ENCODE results near the gene GLDN.
"Not testable (repeated sequence)": the region's sequence is repeated elsewhere in the genome, so short reads cannot be mapped to it uniquely, and the experiment has no call there.

The GLDN gene

DNA sequence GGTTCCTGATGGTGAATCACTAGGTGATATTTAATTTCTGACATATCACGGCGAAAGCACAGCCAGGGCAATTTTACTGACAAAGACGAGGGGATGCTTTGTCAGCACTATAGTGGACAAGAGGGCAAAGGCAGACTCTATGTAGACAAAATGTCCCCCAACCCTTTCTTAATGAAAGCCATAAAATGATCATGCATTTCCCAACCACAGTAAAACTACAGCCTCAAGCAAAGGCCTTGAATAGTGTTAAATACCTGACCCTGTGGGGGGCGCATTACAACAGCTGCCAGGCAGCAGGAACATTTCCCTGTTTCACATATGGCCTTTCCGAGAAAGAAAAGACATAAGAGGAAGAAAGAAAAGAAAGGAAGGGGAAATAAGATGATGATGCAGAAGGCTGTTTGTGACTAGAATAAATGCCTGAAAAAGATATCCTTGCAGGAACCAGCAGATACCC, 49.5 kb downstream of the GLDN start:
- no peak for DNase-seq

DNA sequence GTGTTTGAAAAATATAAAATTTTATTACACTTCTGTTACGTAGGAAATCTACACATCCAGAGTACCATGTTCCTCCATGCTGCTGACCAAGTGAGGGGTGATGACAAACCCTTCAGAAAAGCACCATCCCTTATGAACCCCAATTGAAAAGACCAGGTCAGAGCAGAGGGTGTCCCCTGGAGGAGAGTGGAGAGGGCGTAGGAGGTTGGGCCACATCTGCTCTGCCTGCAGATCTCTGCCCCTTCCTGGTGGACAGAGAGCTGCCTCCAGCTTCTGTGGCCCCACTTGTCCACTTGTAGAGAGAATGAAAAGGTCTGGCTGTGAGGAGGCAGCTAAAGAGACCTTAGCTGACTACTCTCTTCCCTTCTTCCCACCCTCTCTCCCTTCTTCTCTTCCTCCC, 55.5 kb downstream of the GLDN start:
- DNase-seq = no peak

DNA sequence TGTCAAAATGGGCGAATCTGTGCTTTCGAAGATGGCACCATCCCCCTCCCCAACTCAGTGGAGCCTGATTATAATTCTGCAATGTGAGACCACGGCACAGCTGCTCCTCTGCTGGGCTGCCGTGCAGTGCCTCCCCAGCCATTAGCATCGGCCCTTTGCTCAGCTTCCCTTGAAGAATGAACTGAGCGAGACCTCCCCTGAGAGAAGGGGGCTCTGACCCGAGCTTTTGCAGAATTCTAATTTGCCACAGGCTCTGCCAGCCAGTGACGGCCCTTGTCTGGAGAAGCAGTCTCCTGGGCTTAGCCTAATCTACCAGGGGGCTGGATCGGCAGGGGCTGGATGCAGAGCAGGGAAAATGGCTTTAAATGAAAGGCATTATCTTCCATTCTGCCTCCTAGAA, 57.2 kb downstream of the GLDN start:
- DNase-seq = no peak

DNA sequence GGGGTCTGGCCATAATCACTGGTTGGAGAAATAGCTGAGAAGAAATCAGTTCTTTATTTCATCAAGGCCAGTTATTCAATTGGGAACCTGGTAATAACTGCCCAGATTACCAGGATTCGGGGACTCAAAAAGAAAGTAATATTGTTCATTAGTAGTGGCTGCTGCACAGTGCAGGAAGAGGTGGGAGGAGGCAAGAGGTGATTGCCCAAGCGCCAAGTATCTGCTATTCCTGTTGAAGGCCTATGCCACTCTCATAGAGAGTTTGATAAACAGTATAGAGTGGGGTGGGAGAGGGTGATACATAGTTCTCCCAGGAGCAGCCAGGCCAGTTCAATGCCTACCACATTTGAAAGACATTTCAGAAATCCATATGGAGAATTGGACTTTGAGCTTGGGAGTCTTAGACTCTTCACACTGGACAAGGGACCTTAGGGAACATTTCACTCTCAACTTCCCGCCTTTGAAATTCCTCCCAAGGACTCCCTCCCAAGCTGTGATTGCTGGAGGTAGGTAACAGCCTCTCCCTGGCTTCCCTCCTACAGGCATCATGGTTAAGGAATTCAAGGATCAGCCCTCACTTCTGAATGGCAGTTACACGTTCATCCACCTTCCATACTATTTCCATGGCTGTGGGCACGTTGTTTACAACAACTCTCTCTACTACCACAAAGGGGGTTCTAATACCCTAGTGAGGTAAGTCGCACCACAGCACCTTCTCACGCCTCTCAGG, 59.8 kb downstream of the GLDN start:
- no peak for DNase-seq

DNA sequence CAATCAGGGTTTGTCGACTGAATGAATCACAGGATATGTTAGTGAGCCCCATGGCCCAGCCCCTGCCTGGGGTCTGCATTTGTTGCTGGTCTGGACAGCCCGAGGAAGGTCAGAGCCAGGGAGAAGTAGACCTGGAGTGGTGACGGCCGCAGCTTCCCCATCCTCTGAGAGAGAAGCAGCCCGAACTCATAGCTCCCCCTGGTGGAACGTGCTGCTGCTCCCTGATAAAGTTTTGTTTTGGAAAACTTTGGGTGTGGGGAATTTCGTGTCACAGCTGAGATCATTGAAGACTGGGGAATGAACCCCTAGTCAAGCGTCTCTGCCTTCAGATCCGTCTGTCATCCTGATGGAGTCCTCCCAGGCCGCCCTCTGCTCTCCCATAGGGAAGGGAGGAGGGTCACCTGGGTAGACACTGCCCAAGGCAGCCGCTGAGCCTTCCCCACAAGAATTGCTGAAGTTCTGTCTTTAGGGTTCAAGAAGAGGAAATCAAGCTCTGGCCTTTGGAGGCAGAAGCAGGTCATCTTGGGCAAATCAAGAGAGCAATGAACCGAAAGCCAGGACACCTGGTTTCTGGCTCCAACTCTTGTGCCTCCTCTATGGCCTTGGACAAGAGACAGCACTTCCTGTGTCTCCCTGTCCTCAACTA, 60.5 kb downstream of the GLDN start:
- no peak for DNase-seq

DNA sequence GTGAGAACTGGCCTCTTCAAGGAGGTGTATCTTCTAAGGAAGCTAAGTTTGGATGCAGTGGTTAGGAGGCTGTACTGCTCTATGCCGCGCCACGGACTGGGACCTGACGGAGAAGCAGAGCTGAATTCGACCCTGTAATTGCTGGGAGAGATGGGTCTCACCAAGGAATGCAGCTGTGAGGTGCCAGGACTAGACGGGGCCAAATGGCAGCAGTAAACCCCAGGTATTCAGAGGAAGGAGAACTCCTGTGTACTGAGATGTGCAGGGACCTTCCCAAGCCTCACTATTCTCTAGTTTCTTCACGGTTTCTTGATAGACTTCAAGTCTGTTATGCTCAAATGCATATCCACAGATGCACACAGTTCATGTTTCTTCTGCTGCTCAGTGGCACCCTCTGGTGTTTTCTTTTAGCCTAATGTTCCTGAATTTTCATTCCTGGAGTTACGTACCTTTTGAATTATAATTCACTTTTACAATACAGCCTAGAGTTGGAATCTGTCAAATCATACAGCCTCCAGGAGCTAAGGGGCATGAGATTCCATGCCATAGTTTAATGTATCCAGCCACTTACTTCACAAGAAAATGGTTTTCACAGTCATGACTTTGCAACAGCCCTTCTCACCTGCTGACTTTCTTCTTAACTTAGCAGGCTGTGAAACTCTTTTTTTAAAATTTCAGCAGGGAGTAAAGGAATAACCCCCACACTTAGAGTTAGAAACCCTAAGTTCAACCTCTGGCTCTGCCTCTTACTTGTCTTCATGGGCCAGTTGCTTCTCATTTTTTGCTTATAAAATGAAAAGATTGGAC, 61.8 kb downstream of the GLDN start:
- DNase-seq = no peak

DNA sequence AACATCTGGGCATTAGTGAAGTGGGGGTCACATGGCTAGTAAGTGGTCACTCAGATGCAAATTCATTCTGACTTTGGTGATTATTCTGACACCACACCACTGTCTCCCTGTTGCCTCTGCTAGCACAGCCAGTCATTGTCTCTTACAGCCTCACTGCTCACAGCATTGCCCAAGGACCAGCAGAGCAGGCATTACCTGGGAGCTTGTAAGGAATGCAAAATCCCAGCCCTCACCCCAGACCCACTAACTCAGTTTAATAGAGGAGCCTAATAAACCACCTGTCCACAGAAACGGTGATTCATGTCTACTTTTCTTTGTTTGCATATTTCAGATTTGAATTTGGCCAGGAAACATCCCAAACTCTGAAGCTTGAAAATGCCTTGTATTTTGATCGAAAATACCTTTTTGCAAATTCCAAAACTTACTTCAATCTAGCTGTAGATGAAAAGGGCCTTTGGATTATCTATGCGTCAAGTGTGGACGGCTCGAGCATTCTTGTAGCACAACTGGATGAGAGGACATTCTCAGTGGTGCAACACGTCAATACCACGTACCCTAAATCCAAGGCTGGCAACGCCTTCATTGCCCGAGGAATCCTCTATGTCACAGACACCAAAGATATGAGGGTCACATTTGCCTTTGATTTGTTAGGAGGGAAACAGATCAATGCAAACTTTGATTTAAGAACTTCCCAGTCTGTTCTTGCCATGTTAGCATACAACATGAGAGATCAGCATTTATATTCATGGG, 62.7 kb downstream of the GLDN start:
- no peak for DNase-seq

DNA sequence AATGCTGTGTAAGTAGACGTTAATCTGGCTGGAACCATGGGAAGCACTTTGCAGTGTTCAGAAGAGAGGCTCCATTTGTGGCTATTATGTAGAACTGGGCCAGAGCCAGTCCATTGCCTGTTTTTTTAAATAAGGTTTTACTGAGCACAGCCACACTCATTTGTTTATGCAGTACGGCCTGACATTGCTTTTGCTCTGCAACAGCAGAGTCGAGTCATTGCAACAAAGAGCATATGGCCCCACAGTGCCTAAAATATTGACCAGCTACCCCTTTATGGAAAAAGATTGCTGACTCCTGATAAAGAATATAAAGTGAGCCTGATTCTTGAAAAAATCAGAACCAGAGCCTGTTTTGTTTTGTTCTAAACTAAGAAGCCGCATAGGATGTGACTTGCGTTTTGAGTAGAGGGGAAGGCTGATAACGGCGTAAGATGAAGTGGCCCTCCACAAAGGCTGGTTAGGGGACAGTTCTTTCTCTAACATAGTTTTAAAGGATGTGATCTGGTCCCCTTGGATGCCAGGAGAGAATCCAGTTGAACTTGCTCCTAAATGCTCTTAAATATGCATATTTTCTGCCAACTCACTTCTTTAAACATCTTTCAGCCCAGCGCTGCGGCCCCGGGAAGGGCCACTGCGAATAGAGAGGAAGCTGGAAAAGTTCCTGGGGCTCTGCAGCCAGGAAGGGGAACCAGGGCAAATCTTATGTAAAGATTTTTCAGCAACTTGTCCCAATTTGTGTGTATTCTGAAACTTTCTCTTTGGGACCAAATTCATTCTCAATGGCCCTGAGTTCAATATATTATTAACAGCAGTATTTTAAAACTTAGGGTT, 64.5 kb downstream of the GLDN start:
- DNase-seq = no peak

DNA sequence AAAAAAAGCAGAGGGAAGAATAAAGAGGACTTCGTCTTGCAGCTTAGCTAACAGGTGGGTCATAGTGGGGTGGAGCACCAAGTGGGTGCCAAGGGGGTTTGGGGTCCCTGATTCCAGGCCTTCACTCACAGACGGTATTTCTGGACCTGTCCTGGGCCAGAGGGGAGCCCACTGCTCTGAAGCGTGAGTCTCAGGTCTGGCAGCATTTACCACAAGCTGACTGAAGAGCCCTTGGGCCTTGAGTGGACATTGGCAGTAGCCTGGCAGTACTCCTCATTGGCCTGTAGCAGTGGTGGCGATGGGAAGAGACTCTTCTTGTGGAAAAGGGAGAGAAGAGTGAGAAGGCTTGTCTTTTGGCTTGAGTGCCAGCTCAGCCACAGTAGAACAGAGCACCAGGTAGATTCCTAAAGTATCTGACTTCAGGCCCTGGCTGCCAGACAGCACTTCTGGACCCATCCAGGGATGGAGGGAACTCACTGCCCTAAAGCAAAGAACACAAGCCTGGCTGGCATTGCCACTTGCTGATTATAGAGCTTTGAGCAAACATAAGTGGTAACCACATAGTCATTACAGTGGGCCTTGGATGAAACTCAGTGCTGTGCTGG, 72.9 kb downstream of the GLDN start:
- no peak for DNase-seq

DNA sequence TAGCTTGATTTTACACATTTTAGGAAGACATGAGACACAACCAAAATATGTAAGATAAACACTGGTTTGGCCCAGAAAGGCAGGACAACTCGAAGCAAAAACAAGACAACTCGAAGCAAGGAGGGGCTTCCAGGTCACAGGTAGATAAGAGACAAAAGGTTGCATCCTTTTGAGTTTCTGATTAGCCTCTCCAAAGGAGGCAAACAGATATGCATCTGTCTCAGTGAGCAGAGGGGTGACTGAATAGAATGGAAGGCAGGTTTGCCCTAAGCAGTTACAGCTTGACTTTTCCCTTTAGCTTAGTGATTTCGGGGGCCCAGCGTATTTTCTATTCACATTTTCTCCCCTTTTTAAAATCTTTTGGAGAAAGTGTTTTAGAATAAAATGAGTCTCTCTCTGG, 74.7 kb downstream of the GLDN start:
- no peak for DNase-seq

DNA sequence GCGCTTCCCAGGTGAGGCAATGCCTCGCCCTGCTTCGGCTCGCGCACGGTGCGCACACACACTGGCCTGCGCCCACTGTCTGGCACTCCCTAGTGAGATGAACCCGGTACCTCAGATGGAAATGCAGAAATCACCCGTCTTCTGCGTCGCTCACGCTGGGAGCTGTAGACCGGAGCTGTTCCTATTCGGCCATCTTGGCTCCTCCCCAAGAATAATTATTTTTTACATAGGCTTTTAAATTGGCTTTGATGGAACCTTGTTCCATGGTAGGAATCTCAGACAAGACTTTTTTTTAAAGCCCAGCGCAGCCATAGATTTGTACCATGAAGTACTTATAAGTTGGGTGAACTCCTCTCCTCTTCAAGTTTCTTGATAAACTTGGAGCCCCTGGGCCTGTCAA, 81.6 kb downstream of the GLDN start:
- not testable (repeated sequence) for DNase-seq

DNA sequence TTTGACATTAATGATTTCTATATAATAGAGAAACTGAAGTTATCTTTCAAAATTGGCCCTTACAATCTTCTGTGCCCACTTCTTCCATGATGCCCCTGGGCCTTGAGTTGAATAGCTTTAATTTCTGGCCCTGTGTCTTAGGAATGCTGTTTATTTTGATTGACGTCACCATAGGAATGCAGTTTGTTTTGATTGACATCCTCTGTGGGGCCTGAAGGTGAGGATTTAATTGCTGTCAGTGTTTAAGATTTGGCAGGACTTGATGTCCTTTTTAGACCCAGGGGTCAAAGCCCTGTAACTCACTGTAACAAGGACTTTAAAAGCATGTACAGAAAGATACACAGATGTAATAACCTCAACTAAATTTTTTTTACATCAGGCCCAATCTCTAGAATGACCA, 83.3 kb downstream of the GLDN start:
- no peak for DNase-seq

DNA sequence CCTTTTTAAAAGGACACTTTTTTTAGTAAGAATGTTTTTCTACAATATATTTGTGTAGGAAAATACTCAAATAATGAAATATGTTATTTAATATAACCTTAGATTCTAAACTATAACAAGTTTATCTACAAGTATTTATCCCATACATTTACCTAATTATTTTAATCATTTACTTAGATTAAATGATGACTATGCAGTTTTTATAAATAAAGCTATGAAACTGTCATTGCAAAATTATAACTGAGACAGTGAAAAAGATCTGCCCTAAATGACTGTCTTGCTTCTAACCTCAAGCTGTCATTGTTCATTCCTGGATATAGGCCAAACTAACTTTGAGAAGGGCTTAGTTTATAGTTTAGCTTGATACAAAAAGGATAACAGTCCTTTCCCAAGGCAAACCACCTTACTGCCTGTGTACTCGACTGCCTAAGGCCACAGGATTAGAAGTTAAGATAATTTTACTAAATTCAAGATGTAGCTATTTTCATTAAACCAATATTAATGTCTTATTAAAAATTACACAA, 84.1 kb downstream of the GLDN start:
- no peak for DNase-seq

DNA sequence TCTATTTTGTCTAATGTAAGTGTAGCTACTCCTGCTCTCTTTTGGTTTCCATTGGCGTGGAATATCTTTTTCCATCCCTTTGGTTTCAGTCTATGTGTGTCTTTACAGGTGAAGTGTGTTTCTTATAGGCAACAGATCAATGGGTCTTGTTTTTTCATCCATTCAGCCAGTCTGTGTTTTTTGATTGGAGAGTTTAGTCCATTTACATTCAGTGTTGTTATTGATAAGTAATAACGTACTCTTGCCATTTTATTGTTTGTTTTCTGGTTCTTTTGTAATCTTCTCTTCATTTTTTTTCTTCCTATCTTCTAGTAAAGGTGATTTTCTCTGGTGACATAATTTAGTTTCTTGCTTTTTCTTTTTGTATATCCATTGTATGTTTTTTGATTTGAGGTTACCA, 97.1 kb downstream of the GLDN start:
- DNase-seq = no peak

DNA sequence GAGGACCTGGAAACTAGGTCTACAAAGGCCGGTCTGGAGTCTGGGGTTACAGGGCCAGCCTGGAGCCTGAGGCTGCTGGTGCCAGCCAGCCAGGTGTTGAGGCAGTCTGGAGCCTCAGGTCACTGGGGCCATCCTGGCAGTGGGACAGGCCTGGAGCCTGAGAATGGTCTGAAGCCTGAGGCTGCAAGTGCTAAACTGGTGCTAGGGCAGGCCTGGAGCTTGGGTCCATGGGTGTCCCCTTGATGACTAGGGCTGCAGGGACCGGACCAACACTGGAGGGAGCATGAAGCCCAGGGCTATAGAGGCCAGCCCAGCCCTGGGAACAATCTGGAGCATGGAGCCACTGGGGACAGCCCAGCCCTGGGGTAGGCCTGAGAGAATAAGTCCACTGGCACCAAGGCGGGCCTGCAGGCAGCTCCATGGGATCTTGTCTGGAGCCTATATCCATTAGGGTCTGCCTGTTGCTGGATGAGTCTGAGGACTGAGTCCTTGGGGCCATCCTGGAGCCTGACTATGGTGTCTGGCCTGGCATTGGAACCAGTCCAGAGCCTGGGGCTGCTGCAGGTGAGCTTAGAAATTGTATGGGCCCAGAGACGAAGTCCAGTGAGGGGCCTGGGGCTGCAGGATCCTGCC, 101.9 kb downstream of the GLDN start:
- DNase-seq = no peak

DNA sequence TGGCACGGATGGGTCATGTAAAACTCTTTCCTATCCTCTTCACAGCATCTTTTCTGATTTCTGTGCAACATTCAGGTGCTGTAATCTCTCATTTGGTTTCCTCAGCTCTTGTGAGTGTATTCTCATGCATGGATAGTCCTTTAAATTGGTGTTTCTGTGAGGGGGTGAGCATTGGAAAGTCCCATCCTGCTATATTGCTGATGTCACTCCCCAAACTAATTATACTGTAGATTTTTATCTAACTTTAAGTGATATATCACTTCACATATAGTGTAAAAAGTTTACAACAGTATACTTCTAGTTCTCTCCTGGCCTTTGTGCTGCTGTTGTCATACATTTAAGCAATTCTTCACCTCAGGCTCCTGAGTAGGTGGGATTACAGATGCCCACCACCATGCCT, 102.7 kb downstream of the GLDN start:
- no peak for DNase-seq

DNA sequence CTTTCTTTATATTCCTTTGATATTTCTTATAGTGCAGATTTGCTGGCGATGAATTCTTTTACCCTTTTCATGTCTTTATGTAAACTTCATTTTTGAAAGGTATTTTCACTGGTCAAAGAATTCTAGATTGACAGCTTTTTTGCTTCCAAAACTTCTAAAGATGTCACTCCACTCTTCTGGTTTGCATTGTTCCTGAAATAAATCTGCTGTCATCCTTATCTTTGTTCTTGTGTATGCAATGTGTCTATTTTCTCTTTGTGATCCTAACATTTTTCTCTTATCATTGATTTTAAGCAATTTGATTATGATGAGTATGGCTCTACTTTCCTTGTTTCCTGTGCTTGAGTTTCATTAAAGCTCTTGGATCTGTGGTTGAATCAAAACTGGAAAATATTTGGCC, 103.4 kb downstream of the GLDN start:
- no peak for DNase-seq

DNA sequence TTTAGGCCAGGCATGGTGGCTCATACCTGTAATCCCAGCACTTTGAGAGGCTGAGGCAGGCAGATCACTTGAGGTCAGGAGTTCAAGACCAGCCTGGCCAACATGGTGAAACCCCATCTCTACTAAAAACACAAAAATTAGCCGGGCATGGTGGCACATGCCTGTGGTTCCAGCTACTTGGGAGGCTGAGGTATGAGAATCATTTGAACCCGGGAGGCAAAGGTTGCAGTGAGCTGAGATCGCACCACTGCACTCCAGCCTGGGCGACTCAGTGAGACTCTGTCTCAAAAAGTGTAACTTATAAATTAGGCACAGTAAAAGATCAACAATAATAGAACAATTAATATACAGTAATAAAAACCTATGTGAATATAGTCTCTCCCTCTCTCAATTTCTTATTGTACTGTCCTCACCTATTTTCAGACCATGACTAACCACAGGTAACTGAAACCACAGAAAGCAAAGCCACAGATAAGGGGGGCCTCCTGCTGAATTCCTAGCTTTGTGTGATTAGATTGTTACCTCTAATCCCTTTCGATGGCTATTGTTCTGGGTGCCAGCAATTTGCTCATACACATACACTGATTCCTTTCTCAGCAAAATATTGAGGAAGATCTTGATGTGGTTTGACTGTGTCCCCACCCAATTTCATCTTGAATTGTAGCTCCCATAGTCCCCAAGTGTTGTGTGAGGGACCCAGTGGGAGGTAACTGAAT, 104.7 kb downstream of the GLDN start:
- DNase-seq = not testable (repeated sequence)

DNA sequence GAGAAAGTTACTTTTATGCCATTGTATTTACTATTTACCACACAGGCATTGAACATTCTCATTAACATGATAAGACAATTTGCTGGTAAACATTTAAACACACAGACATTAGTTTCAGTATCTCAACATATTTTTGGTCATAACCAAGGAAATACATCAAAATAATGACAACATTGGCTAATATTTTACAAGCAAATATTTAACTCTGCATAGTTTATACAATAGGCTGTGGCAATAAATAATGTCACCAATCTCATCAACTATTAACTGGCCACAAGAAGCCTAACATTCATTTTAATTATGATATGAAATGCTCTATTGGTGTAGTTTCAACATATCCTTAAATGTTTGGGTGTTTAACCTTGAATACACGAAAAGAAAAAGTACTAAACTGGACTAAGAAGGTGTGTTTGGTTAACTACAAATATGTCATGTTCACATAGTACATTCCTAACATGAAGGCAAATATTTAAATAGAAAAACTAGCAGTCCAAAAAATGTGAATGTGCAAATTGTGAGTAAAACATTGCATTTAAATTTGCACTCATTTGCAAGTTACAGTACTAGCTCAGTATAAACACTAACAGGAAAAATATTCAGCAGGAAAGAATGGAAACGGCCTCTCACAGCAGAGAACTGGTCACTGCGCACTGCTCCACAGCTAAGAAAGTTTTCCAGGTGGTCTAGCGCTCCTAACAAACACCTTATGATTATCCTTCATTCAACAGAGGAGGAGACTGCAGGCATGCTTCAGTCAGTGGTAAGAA, 106.6 kb downstream of the GLDN start:
- no peak for DNase-seq
